ENCODE measurements around the gene RUBCN. TPM values are rescaled to one million over a fixed set of nuclear protein-coding genes. Genes with fewer than 3 reads are reported as not detected.
"Not testable (repeated sequence)": the region's sequence is repeated elsewhere in the genome, so short reads cannot be mapped to it uniquely, and the experiment has no call there.

The RUBCN gene
- total RNA-seq, 1 donor from 2014 or later = 217 TPM

DNA sequence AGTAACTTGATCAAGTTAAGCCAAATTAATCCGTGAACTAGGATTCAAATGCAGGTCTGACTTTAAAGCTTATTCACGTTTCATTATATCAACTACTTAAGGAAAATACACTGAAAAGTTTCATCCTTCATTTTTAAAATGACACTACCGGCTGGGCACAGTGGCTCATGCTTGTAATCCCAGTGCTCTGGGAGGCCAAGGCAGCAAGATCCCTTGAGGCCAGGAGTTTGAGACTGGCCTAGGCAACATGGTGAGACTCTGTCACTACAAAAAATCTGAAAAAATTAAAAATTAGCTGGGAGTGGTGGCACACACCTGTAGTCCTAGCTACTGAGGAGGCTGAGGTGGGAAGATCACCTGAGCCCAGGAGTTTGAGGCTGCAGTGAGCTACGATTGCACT, 3.7 kb downstream of the RUBCN start:
- Mint-ChIP-seq H3K36me3 (ENCODE audit: low read depth) (peaks cover 48% of the 10 kb centered on the region), H3K4me3 (peak overlapping the region; percentile 24), H3K9me3 (no peaks in the 10 kb centered on the region), H3K27ac (peak overlapping the region; percentile 98), H3K4me1 (peaks cover 74% of the 10 kb centered on the region), H3K27me3 (no peaks in the 10 kb centered on the region)
- intact Hi-C loops (cut with micrococcal nuclease) = loop anchor here (10.0 kb wide), 1 partner anchor 212 kb away; no protein-coding TSS in a partner anchor
- ATAC-seq (ENCODE audit: low read depth) (no peak), DNase-seq (no peak)
- TF ChIP-seq, protein P1, sequence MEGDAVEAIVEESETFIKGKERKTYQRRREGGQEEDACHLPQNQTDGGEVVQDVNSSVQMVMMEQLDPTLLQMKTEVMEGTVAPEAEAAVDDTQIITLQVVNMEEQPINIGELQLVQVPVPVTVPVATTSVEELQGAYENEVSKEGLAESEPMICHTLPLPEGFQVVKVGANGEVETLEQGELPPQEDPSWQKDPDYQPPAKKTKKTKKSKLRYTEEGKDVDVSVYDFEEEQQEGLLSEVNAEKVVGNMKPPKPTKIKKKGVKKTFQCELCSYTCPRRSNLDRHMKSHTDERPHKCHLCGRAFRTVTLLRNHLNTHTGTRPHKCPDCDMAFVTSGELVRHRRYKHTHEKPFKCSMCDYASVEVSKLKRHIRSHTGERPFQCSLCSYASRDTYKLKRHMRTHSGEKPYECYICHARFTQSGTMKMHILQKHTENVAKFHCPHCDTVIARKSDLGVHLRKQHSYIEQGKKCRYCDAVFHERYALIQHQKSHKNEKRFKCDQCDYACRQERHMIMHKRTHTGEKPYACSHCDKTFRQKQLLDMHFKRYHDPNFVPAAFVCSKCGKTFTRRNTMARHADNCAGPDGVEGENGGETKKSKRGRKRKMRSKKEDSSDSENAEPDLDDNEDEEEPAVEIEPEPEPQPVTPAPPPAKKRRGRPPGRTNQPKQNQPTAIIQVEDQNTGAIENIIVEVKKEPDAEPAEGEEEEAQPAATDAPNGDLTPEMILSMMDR (IDR thresholded peaks at IDR 0.05) = no peak
- POLR2A ChIA-PET = interaction anchor here (0.8 to 6.6 kb wide), 5 partner anchors 9 to 58 kb away, joined by 3 to 171 read pairs (median 57); partner anchors contain the start of genes FYTTD1 and LRCH3
- CTCF ChIA-PET = no interaction called here

DNA sequence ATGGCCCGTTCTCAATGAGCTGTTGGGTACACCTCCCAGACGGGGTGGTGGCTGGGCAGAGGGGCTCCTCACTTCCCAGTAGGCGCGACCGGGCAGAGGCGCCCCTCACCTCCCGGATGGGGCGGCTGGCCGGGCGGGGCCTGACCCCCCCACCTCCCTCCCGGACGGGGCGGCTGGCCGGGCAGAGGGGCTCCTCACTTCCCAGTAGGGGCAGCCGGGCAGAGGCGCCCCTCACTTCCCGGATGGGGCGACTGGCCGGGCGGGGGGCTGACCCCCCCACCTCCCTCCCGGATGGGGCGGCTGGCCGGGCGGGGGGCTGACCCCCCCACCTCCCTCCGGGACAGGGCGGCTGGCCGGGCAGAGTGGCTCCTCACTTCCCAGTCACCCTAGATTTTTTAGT, 5.2 kb downstream of the RUBCN start:
- H3K27me3 Mint-ChIP-seq; H3K4me3 Mint-ChIP-seq; ATAC-seq (ENCODE audit: low read depth); H3K9me3 Mint-ChIP-seq; H3K27ac Mint-ChIP-seq; CTCF ChIA-PET; DNase-seq: not testable (repeated sequence)
- Mint-ChIP-seq H3K4me1 (peaks cover 74% of the 10 kb centered on the region), H3K36me3 (ENCODE audit: low read depth) (peaks cover 55% of the 10 kb centered on the region)
- intact Hi-C loops (cut with micrococcal nuclease) = loop anchor here (10.0 kb wide), 1 partner anchor 213 kb away; no protein-coding TSS in a partner anchor
- POLR2A ChIA-PET = interaction anchor here (6.6 kb wide), 1 partner anchor 19 kb away, joined by 171 read pairs; no protein-coding TSS in a partner anchor

DNA sequence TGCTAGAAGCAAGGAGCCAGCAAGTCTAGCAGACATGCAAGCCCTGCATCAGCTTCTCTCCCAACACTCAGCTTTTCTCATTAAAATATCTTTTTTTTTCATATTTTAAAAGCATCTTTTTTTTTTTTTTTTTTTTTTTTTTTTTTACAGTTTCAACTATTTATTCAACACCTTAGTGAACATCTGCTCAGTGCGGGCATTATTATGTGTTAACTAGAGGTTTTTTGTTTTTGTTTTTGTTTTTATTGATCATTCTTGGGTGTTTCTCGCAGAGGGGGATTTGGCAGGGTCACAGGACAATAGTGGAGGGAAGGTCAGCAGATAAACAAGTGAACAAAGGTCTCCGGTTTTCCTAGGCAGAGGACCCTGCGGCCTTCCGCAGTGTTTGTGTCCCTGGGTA, 5.9 kb downstream of the RUBCN start:
- ATAC-seq (ENCODE audit: low read depth); DNase-seq; CTCF ChIA-PET; H3K27me3 Mint-ChIP-seq; H3K4me3 Mint-ChIP-seq; H3K9me3 Mint-ChIP-seq: not testable (repeated sequence)
- intact Hi-C loops (cut with micrococcal nuclease) = loop anchor here (10.0 kb wide), 1 partner anchor 214 kb away; no protein-coding TSS in a partner anchor
- Mint-ChIP-seq H3K27ac (peak overlapping the region; percentile 75), H3K36me3 (ENCODE audit: low read depth) (peaks cover 52% of the 10 kb centered on the region), H3K4me1 (peaks cover 73% of the 10 kb centered on the region)
- POLR2A ChIA-PET = interaction anchor here (1.4 to 9.1 kb wide), 2 partner anchors 10 to 19 kb away, joined by 10 to 147 read pairs; no protein-coding TSS in a partner anchor

DNA sequence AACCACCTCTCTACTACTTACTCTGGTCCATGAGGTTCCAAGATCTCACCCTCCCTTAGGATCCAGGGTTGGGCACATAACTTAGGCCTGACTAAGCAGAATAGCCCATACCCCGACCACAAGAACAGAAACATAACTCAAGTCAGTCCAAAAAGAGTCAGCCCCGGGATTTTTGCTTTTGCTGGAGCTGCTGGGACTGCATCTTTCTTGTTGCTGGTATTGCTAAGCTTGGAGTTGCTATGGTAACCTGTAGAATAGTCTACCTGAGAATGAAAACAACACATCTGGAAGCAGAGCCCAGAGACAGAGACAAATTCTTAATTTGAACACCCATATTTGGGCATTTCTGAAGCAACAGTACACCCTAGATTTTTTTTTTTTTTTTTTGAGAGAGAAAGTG, 6.5 kb downstream of the RUBCN start:
- Mint-ChIP-seq H3K9me3 (no peaks in the 10 kb centered on the region), H3K36me3 (ENCODE audit: low read depth) (peaks cover 56% of the 10 kb centered on the region), H3K27me3 (no peaks in the 10 kb centered on the region), H3K27ac (peak overlapping the region; percentile 82), H3K4me1 (peaks cover 73% of the 10 kb centered on the region), H3K4me3 (no peak overlapping the region)
- intact Hi-C loops (cut with micrococcal nuclease) = loop anchor here (10.0 kb wide), 1 partner anchor 215 kb away; no protein-coding TSS in a partner anchor
- DNase-seq = no peak
- no peak for ATAC-seq (ENCODE audit: low read depth)
- ChIA-PET POLR2A (interaction anchor here (0.6 to 9.1 kb wide), 3 partner anchors 9 to 18 kb away, joined by 6 to 147 read pairs (median 10); no protein-coding TSS in a partner anchor), CTCF (interaction anchor here (1.0 kb wide), 1 partner anchor 21 kb away, joined by 3 read pairs; no protein-coding TSS in a partner anchor)
- TF ChIP-seq, protein P1 (IDR thresholded peaks at IDR 0.05) = no peak

DNA sequence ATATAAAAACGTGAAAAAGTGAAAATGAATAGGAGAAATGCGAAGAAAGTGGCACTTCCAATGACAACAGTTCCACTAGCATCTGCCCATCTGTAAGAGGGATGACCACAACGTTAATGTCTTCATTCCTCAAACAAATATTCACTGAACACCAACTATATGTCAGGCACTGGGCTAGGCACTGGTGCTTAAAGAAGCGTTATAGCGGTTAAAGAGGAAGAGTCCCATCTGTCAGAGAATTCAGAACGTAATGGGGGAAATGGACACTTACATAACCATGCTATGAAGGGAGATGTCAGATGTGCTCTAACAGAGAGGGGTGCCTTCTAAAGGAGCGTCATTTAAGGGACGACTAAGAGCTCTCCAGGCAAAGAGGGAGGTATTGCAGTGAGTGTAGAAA, 8.2 kb downstream of the RUBCN start:
- DNase-seq (no peak), ATAC-seq (ENCODE audit: low read depth) (peak; percentile 29)
- Mint-ChIP-seq H3K27ac (peak overlapping the region; percentile 80), H3K4me1 (peaks cover 74% of the 10 kb centered on the region), H3K9me3 (no peaks in the 10 kb centered on the region), H3K36me3 (ENCODE audit: low read depth) (peaks cover 50% of the 10 kb centered on the region), H3K4me3 (peak overlapping the region; percentile 48), H3K27me3 (no peaks in the 10 kb centered on the region)
- intact Hi-C loops (cut with micrococcal nuclease) = no loop called here
- CTCF ChIA-PET = no interaction called here
- POLR2A ChIA-PET = interaction anchor here (0.6 to 9.1 kb wide), 3 partner anchors 8 to 74 kb away, joined by 3 to 147 read pairs (median 5); partner anchors contain the start of gene RUBCN
- TF ChIP-seq, protein P1 (IDR thresholded peaks at IDR 0.05) = no peak

DNA sequence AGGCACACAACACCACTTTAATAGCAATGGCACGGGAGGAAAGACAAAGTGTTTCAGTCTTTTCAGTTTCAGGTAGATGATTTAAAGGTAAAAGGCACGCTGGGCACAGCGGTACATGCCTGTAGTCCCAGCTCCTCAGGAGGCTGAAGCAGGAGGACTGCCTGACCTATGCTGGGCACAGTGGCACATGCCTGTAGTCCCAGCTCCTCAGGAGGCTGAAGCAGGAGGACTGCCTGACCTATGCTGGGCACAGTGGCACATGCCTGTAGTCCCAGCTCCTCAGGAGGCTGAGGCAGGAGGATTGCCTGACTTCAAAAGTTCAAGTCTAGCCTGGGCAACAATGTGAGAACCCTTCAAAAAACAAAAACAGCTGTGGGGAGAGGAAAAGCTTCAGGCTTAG, 8.8 kb downstream of the RUBCN start:
- ATAC-seq (ENCODE audit: low read depth); H3K9me3 Mint-ChIP-seq; H3K27me3 Mint-ChIP-seq; DNase-seq; CTCF ChIA-PET; intact Hi-C loops (cut with micrococcal nuclease): not testable (repeated sequence)
- H3K36me3 Mint-ChIP-seq (ENCODE audit: low read depth) = peaks cover 47% of the 10 kb centered on the region
- H3K27ac Mint-ChIP-seq = peak overlapping the region; percentile 64
- H3K4me1 Mint-ChIP-seq = peaks cover 75% of the 10 kb centered on the region
- POLR2A ChIA-PET = interaction anchor here (0.5 to 9.1 kb wide), 4 partner anchors 9 to 1394 kb away, joined by 3 to 147 read pairs (median 4); partner anchors contain the start of gene RUBCN
- H3K4me3 Mint-ChIP-seq = peak overlapping the region; percentile 48

Measured in activated B cell treated with CpG ODN at 0.5 μM for 24 hours (primary cell).